HL-60/S4 treated with phorbol 12-myristate 13-acetate at 8.2 ng/mL for 4 days and 3 days (cell line): Measurements from ENCODE around the gene ABHD17A.
"Not testable (repeated sequence)": the region's sequence is repeated elsewhere in the genome, so short reads cannot be mapped to it uniquely, and the experiment has no call there.

Experiments
- in situ Hi-C: fragments of 300-500 bp; cut with MboI; formaldehyde crosslinking; loops from 2 replicates; pipeline ENCODE4 v1.15.0; 2022; ENCODE audit warnings: low sequenced_read_pairs

The ABHD17A gene

DNA sequence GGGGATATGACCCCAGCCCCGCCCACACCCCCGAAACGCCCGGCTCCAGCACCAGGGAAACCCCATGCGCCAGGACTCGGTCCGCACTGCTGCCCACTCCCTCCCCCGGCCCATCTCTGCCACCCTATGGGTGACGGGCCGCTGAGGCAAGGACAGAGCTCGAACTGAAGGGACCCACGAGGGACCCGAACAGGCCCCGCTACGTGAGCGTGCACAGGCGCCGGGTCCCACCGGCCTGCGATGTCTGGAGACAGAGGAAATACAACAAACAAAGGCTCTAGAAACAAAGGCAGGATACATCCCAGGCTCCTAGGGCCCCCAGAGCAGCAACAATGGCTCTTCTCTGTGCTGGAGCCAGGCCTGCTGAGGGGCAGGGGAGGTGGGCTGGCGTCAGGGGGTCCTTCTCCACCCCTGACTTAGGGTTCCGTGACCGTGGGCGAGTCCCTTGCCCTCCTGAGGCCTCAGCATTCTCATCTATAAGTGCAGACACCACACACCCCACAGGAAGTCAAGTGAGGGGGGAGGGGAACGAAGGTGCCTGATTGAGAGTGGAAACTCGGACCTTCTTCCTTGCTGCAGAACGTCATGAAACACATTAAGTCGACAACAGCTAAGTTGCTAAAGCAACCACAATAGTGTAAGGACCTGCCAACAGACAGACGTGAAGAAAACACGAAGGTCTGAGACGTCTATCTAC, 3.1 kb downstream of the ABHD17A start:
- in situ Hi-C loops: no loop called here

DNA sequence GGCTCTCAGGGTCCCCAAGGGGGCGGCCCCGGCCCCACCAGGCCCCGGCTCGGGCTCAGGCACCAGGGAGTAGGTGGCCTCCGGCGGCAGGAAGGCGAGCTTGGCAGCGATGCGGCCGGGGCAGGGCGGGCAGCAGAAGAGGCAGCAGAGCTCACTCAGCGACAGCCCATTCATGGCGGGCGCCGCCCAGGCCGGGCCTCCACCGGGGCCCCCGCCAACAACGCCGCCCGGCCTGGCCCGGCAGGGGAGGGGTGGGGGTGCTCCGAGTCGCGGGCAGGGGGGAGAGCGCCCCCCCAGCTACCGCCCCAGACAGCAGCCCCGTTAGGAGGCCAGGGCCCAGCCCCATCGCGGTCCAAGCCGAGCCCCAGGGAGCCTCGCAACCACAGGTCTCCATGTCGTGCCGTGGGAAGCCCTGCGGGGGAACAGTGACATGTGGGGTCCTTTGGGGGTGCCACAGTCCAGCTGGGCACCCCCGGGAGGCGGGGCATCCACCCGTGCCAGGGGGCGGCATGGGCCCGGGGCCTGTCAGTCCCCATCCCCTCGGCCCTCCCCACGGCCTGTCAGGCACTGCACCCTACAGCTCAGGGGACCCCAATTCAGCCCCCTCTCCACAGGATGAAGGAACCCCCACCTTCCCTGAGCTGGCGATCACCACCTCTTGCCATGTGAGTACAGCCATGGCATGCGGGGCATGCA, 3.8 kb downstream of the ABHD17A start:
- in situ Hi-C loops: not testable (repeated sequence)

DNA sequence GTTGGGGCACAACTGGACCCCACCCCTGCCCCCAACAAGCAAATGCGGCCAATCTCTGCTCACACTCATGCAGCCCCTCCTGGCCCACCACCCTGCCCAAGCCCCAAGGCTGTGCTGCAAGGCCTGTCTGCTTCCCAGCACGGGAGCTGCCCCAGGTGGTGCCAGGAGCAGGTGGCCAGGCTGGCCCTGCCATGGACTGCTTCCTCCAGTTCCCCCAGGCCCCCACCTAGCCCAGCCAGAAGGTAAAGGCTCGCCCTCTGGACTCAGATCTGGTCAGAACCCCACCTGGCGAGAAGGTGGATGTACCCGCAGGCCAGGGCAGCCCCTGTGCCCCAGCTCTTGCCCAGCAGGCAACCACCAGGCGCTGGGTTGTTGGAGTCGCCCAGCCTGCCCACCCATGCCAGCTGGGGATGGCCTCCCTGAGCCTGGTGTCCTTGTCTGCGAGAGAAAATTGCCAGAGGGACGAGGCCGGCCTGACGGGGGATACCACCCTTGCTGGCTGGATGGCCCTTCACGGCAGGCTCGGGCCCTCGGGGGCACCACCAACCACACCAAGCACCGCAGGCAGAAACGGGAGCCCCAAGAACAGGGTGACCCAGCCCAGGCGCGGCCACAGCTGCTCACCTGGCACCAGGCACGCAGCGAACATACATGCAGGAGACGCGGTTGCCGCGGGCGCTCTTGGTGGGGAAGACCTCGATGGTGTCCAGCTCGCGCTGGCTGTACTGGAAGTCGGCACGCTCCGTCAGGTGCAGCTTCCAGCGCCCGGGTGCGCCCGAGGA, 4.5 kb downstream of the ABHD17A start:
- in situ Hi-C loops: no loop called here

DNA sequence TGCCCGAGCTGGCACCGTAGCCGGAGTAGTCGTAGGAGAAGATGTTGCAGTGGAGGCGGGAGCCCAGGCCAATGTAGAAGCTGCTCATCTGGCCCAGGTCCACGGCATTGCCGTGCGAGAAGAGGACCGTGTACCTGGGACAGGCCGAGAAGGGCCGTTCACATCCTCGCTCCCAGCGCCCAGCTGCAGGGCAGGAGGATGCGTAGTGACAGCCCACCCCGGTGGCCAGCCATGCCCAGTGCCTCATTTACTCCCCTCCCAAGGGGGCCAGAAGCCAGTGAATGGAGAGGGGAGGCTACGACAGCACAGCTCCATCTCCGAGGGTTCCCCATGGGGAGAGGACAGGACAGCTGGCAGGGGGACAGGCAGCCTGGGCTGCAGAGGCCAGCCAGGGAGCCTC, 5.3 kb downstream of the ABHD17A start:
- in situ Hi-C loops: not testable (repeated sequence)

DNA sequence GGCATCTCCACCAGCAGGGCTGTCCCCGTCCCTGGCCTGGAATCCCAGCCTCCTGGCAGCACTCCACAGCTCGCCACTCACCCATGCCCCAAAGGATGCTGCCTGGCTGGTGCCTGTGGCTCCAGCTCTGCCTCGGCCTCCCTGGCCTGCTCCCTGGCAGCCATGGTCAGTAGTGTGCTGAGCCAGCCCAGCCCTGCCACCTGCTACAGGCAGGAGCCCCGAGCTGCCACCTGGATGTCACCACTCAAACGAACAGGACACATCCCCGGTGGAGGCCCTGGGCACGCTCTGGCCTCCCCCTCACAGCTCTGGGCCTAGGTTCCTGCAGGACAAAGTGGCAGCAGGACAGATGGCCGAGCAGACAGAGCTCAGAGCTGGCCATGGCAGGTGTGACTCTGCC, 6.7 kb downstream of the ABHD17A start:
- in situ Hi-C loops: not testable (repeated sequence)

DNA sequence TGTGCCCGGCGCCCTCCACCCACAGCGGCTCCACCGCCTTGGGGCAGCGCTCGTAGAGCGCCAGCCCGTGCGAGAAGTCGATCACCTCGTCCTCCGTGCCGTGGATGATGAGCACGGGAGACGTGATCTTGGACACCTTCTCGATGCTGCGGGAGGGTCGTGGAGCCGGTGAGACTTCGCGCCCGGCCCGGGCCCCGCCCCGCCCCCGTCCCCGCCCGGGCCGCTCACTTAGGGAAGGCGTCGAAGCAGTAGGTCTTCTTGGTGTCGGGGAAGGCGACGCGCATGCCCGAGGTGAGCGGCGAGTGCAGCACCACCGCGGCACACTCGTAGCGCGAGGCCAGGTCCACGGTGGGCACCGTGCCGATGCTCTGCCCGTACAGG, 8.0 kb downstream of the ABHD17A start:
- in situ Hi-C loops: not testable (repeated sequence)

DNA sequence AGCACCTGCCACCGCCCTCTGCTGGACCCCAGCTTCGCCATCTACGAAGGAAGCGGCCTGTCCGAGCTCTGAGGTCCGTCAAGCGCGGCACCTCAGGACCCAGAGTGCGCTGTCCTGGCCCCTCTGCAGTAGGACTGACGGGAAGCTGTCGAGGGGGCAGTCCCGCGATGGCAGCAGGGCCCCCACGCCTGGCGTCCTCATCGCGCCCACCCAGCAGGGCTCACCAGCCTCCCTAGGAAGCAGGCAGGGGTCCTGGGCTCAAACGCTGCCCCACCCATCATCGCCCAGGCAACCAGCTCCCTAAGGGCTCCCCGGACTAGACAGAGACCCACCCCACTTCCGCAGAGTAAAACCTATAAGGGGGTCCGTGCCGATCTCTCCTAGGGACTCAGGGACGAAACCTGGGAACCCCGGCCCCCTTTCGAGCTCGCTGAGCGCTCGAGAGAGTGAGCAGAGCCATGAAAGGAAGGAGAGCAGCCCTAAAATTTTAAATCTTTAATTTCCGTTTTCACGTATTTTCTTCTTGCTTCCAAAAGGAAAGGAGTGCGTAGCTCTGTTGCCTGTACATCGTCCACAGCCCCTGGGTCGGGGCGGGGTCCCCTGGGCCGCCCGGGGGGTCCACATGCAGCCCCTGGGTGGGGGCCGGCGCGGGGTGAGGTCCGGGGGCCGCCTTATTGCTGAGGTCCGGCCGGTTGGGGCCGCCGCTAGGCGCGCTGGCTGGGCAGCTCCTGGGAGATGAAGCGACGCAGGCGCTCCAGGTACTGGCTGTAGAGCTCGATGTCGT, 8.6 kb downstream of the ABHD17A start:
- in situ Hi-C loops: not testable (repeated sequence)

DNA sequence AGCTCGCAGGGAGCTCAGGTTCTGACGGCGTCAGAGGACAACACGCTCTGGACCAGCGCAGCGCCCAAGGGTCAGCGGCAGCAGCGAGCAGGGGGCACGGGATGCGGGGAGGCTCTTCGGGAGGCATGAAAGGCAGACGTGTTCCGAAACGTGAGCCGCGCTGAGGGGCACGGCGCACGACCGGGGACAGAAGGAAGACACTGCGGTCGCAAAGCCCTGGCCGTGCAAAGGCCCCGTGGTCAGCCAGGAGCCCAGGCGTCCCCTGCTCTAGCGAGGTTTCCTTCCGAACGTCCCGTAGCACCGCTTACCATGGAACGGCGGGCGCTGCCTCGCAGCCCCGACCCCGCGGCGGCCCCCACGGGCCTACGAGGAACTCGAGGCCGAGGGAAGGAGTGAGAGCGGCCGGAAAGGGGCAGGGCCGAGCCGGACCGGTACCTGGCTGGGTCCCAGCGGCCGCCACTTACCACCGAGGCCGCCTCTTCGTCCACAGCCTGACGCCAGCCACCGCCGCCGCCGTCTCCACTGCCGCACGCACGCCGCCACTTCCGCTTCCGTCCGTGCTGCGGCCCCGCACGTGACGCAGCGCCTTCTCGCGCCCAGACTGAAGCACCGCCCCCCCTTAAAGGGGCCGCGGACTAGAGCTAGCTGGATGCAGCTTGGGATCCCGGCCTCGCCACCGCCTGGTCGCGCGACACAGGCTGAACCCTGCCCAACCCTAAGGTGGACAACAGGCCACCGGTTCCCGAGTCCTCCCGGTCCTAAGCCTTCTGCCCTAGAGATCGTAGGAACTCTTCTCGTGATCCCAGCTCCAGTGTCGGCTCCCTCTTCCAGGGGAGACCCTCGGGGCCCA, 9.4 kb downstream of the ABHD17A start:
- in situ Hi-C loops: no loop called here

DNA sequence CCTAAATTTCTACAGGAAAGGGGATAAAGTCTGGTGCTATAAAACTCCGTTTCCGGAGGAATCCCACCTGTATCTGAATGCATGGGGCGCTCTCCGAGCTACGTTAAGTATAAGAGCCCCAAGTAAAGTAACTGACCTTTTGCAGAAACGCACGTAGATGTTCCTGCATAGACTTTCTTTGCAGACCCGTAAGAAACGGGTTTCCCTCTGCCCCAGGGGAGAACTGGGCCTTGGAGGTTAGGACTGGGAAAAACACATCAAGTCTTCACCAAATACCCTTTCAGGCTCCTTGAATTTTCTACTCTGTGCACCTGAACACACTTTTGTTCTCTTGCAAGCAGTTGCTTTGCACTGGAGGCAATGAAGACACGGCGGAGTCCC, 10.0 kb downstream of the ABHD17A start:
- in situ Hi-C loops: not testable (repeated sequence)

DNA sequence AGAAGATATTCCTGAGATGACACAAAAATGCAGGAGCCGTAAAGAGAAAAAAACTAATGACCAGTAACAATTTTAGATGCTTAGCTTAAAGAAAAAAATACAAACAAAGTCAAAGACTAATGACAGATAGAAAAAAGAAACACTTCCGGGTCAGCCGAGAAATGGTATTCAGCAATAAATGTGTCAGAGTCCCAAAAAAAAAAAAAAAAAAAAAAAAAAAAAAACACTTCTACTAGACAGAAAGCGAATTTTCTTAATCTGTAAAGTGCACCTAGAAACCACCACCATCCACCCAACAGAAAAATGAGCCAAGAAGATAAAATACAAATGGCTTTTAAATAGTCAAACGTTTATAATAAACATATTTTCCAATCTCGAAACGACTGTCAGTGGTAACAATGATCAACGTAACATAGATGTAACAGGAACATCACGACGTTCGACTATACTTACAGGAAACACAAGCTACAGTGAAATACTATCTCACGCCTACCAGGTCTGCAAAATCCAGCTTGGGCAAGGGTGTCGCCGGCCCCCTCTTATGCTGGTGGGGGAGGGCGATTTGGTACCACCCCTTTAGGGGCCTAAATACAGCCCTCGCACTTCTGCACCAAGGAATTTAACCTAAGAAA, 10.6 kb downstream of the ABHD17A start:
- in situ Hi-C loops: no loop called here

DNA sequence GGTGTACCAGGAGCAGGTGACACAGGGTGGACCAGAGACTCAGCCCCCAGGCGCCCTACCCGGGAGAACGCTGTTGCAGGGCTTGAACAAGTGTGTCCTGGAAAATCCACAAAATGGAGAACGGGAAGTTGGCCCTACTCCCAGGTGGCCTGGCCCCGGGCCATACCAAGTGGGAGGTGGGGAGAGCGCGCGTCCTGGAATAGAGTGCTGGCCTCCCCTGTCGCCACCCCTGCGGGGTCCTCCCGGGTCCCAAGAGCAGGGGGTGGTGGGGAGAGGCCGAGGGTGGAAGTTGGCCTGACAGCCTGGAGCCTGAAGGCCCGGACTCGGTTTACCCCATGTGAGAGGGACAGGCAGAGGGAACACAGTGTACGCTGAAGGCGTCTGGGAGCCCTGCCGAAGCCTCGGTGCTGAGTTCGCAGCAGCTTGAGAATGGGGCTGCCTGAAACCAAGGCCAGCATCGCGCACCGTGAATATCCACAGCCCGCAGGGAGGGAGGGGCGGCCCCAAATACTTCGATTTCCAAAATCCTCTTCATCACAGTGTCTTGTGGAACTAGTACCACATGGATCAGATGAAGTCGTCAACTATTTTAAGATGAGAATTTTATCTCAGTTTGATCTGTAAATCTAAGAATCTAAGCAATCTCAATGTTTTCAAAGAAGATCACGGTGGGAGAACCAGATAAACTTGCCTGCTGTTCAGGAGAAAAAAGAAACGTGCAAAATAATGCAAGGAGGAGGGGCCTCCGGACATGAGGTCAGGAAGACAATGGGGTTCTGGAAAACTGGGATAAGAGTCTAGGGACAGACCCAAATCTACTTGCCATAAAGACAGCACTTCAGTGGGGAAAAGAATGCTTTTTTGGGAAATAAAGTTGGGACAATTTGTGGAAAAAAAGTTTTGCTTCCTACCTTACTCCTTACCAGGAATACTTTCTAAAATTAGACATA, 11.5 kb downstream of the ABHD17A start:
- in situ Hi-C loops: no loop called here

DNA sequence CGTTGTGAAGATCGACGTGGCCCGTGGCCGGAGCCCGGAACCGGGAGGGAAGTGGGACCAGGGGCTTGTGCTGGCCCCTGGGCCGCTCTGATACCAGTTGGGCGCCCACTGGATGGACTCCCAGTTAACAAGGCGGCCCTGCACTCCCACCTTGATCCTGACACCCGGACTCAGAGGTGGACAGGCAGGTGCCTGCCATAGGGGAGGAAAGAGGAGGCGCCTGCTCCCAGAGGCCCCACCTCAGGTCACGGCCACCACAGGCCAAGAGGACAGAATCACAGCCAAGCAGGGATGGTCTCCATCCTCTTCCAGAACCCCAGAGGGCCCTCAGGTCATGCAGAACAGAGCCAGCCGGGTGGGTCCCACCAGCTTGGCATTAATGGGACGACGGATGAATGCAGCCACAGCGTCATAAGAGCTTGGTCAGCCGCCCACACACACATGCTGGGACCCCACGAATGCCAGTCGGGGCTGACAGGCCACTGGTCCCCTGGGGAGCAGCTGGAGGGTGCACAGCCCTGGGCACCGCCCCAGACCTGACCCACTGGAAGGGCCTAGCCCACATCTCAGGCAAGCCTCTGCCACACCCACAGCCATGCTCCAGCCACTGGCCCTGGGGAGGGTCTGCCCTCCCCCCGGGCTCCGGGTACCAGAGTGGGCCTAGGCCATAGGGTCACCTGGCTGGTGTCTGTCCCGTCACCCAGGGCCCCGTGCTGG, 12.3 kb downstream of the ABHD17A start:
- in situ Hi-C loops: no loop called here

DNA sequence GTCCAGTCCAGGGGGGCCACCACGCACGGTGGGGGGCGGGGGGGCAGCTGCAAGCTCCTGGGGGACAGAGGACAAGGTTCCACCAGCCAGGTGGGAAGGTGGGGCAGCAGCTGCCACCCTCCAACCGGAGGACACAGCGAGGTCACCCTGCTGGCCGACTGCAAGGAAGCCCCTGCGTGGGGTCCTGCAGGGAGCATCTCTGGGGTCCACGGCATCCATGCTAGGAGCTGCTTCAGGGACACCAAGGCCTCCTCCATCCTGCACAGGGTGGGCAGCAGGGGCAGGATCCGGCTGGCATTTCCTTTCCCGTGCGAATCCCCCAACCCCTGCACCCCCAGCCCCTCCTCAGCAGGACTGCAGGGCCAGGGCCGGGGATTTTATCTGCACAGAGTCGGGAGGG, 13.7 kb downstream of the ABHD17A start:
- in situ Hi-C loops: no loop called here

DNA sequence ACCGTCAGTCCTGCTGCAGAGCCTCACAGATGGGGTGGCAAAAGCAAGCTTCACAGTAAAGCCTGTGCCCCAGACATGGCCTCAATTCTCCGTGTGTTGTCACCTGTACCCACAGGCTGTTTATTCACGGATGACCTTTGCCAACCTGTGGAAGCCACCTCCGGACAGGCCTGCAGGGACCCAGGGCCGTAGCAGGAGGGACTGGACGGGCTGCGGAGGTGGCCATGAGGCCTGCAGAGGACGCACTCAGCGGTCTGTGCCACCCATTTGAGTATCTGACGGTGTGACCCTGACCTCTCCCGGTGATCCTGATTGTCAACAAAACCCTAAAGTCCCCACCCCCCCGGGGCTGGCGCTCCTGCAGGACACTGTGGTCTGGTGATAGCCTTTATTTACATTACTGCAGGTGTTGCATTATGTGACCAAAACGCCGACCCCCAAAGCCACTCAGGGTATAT, 14.1 kb downstream of the ABHD17A start:
- in situ Hi-C loops: no loop called here

DNA sequence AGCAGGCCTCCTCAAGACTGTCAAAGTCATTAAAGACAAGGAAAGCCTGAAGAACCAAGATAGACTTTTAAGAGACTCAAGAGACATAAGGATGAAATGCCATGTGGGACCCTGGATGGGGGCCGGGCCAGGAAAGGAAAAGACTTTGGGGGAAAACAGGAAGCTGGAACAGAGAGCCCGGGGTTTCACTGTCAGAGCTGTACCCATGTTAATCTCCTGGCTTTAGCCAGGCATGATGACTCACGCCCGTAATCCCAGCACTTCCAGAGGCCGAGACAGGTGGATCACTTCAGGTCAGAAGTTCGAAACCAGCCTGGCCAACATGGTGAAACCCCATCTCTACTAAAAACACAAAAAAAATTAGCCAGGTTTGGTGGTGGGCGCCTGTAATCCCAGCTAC, 16.3 kb downstream of the ABHD17A start:
- in situ Hi-C loops: no loop called here

DNA sequence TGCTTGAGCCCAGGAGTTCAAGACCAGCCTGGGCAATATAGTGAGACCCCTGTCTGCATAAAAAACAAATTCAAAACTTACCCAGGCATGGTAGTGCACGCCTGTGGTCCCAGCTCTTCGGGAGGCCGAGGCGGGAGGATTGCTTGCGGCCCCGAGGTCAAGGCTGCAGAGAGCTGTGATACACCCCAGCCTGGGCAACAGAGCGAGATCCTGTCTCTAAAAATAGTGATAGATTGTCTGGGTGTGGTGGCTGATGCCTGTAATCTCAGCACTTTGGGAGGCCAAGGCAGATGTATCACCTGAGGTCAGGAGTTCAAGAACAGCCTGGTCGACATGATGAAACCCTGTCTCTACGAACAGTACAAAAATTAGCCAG, 18.0 kb downstream of the ABHD17A start:
- in situ Hi-C loops: no loop called here

DNA sequence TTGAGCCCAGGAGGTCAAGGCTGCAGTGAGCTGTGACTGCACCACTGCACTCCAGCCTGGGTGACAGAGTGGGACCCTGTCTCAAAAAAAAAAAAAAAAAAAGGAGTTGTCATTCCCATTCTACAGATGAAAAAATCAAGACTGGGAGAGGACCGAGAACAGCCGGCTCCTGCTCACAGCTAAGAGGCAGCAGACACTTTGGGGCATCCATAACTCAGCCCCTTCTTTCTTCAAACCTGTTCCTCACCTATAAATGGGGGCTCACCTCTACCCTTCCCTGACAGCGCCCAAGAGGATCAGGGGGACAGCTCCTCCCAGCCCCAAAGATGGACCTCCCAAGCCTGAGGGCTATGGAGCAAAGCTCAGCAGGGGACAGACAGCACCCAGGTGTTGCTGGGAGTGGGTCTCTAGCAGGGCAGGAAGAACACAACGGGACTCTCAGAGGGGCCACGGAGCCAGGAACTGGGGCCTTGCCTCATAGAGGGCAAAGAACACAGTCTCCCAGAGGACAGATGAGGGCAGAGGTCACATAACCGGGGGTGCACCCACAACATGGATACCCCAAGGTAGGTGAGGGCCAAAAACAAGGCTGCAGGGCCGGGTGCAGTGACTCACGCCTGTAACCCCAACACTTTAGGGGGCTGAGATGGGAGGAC, 18.5 kb downstream of the ABHD17A start:
- in situ Hi-C loops: no loop called here
